Measurements from ENCODE around the gene AP4M1.
A peak's percentile ranks its signal among the peaks of the same experiment; 100 is the strongest.

The AP4M1 gene

GRCh38 chr7:100088621-100089457 is 12.6 kb upstream of the AP4M1 start, which contains the start of gene COPS6 (continued):
- TF ChIP-seq PRDM10 (tag by site-specific recombination; IDR thresholded peaks at IDR 0.05), result peak; percentile 96
- no peak; the same call in 1 of the 2 replicates for TF ChIP-seq ZNF596 (tag by site-specific recombination; IDR thresholded peaks at IDR 0.05)
- no peak for TF ChIP-seq ZBTB7A (tag by site-specific recombination; IDR thresholded peaks at IDR 0.05; ENCODE audit: low read depth)
- no peak for TF ChIP-seq TCF7L2 (IDR thresholded peaks at IDR 0.05; ENCODE audit: borderline replicate concordance, low read depth, low read length)
- TF ChIP-seq BCL11B (tag by site-specific recombination; IDR thresholded peaks at IDR 0.05; ENCODE audit: low read depth), result no peak; the same call in 1 of the 2 replicates
- TF ChIP-seq ZNF19 (tag by site-specific recombination; IDR thresholded peaks at IDR 0.05; ENCODE audit: low read depth), result no peak
- TF ChIP-seq IKZF3 (tag by site-specific recombination; IDR thresholded peaks at IDR 0.05), result peak; percentile 79; the same call in 1 of the 2 replicates
- no peak for TF ChIP-seq WT1 (tag by site-specific recombination; IDR thresholded peaks at IDR 0.05)
- no peak for TF ChIP-seq ZNF558 (tag by site-specific recombination; IDR thresholded peaks at IDR 0.05)
- TF ChIP-seq ZBTB10 (tag by site-specific recombination; IDR thresholded peaks at IDR 0.05), result no peak
- TF ChIP-seq CTCF (tag by site-specific recombination; IDR thresholded peaks at IDR 0.05), result no peak
- TF ChIP-seq ZFHX2 (tag by site-specific recombination; conservative IDR thresholded peaks at IDR 0.05), result no peak
- no peak for TF ChIP-seq ZFP3 (tag by site-specific recombination; IDR thresholded peaks at IDR 0.05; ENCODE audit: low read depth)
- TF ChIP-seq ZSCAN4 (tag by site-specific recombination; IDR thresholded peaks at IDR 0.05), result no peak; the same call in 1 of the 2 replicates
- no peak for TF ChIP-seq ZNF791 (tag by site-specific recombination; IDR thresholded peaks at IDR 0.05)
- TF ChIP-seq GLI2 (tag by site-specific recombination; IDR thresholded peaks at IDR 0.05; ENCODE audit: borderline replicate concordance, low read depth), result no peak
- no peak for TF ChIP-seq ZNF510 (tag by site-specific recombination; IDR thresholded peaks at IDR 0.05; ENCODE audit: insufficient replicate concordance)
- TF ChIP-seq ZEB2 (tag by site-specific recombination; IDR thresholded peaks at IDR 0.05), result peak; percentile 96
- no peak for TF ChIP-seq ZNF645 (tag by site-specific recombination; IDR thresholded peaks at IDR 0.05)
- no peak for TF ChIP-seq ZBTB21 (tag by site-specific recombination; IDR thresholded peaks at IDR 0.05)
- peak; percentile 44; the same call in 1 of the 2 replicates for TF ChIP-seq MZF1 (tag by site-specific recombination; IDR thresholded peaks at IDR 0.05; ENCODE audit: borderline replicate concordance)
- TF ChIP-seq ZNF624 (tag by site-specific recombination; IDR thresholded peaks at IDR 0.05), result no peak
- TF ChIP-seq ZNF518A (tag by site-specific recombination; conservative IDR thresholded peaks at IDR 0.05; ENCODE audit: low read depth), result peak; percentile 20; the same call in 1 of the 2 replicates
